GM12891 (cell line): ENCODE data around the gene ADAD2.

ENCODE experiments used
- POLR2A ChIP-seq: IDR thresholded peaks from 2 replicates; pipeline ENCODE4 v1.6.1; 2011; ENCODE audit warnings: low read depth, low read length, control low read depth
- POLR2AphosphoS5 ChIP-seq: IDR thresholded peaks from 2 replicates; pipeline ENCODE4 v1.6.1; 2011; ENCODE audit warnings: low read depth, low read length, control low read depth
- TAF1 ChIP-seq: IDR thresholded peaks from 2 replicates; pipeline ENCODE4 v1.6.1; 2011; ENCODE audit warnings: low read depth, low read length, control low read depth

- TF ChIP-seq POLR2A (no peak), TAF1 (no peak), POLR2AphosphoS5 (no peak)
Observed at GRCh38 chr16:84212631-84213030, 21.7 kb downstream of the ADAD2 start.
